ENCODE results near the gene CDC20B.

Gene CDC20B

DNA sequence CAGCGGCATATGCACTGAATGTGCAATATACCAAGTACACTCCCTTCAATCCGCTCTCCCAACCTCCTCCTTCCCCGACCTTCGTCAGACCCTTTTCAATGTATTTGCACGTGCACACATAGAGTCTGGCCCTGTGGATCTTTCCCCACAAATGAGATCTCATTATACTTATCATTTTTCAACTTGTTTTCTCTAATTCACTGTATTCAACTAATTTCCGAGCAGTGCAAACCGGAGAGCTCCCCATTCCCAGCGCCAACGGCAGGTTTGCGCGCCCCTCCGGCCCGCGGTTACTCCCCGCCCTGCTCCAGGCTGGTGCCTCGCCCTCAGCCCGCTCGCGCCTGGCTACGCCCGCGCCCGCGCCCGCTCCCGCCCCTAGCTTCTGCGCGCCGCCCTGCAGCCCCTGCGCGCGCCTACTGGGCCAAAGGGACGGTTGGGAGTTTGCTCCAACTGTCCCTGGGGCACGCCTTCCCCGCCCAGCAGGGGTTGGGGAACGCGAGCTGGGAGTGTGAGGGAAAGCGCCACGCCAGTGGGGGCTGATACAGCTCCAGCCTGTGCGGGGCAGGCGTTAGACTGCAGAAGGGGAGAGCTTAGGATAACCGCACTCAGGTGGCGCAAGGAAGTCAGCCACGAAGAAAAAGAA lies 3.3 kb upstream of the CDC20B start (continued):
- TF ChIP-seq ZNF530 (tag by site-specific recombination; IDR thresholded peaks at IDR 0.05; ENCODE audit: low read depth): no peak
- peak; percentile 85 for TF ChIP-seq ZBTB17 (tag by site-specific recombination; IDR thresholded peaks at IDR 0.05)
- TF ChIP-seq HOXC10 (CRISPR knock-in tag; IDR thresholded peaks at IDR 0.05): no peak
- TF ChIP-seq, protein P1, sequence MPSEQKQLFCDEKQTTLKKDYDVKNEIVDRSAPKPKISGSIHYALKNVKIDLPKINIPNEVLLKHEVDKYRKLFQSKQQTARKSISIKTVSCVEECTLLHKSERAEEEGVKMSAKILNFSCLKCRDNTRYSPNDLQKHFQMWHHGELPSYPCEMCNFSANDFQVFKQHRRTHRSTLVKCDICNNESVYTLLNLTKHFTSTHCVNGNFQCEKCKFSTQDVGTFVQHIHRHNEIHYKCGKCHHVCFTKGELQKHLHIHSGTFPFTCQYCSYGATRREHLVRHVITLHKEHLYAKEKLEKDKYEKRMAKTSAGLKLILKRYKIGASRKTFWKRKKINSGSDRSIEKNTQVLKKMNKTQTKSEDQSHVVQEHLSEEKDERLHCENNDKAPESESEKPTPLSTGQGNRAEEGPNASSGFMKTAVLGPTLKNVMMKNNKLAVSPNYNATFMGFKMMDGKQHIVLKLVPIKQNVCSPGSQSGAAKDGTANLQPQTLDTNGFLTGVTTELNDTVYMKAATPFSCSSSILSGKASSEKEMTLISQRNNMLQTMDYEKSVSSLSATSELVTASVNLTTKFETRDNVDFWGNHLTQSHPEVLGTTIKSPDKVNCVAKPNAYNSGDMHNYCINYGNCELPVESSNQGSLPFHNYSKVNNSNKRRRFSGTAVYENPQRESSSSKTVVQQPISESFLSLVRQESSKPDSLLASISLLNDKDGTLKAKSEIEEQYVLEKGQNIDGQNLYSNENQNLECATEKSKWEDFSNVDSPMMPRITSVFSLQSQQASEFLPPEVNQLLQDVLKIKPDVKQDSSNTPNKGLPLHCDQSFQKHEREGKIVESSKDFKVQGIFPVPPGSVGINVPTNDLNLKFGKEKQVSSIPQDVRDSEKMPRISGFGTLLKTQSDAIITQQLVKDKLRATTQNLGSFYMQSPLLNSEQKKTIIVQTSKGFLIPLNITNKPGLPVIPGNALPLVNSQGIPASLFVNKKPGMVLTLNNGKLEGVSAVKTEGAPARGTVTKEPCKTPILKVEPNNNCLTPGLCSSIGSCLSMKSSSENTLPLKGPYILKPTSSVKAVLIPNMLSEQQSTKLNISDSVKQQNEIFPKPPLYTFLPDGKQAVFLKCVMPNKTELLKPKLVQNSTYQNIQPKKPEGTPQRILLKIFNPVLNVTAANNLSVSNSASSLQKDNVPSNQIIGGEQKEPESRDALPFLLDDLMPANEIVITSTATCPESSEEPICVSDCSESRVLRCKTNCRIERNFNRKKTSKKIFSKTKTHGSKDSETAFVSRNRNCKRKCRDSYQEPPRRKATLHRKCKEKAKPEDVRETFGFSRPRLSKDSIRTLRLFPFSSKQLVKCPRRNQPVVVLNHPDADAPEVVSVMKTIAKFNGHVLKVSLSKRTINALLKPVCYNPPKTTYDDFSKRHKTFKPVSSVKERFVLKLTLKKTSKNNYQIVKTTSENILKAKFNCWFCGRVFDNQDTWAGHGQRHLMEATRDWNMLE (tag by site-specific recombination; conservative IDR thresholded peaks at IDR 0.05; ENCODE audit: low read depth): no peak
- TF ChIP-seq SP3 (tag by site-specific recombination; IDR thresholded peaks at IDR 0.05): peak; percentile 71; the same call in 1 of the 2 replicates
- TF ChIP-seq, protein P2, sequence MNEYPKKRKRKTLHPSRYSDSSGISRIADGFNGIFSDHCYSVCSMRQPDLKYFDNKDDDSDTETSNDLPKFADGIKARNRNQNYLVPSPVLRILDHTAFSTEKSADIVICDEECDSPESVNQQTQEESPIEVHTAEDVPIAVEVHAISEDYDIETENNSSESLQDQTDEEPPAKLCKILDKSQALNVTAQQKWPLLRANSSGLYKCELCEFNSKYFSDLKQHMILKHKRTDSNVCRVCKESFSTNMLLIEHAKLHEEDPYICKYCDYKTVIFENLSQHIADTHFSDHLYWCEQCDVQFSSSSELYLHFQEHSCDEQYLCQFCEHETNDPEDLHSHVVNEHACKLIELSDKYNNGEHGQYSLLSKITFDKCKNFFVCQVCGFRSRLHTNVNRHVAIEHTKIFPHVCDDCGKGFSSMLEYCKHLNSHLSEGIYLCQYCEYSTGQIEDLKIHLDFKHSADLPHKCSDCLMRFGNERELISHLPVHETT (tag by site-specific recombination; IDR thresholded peaks at IDR 0.05): no peak
- TF ChIP-seq ZSCAN23 (tag by site-specific recombination; IDR thresholded peaks at IDR 0.05): no peak
- TF ChIP-seq, protein P3, sequence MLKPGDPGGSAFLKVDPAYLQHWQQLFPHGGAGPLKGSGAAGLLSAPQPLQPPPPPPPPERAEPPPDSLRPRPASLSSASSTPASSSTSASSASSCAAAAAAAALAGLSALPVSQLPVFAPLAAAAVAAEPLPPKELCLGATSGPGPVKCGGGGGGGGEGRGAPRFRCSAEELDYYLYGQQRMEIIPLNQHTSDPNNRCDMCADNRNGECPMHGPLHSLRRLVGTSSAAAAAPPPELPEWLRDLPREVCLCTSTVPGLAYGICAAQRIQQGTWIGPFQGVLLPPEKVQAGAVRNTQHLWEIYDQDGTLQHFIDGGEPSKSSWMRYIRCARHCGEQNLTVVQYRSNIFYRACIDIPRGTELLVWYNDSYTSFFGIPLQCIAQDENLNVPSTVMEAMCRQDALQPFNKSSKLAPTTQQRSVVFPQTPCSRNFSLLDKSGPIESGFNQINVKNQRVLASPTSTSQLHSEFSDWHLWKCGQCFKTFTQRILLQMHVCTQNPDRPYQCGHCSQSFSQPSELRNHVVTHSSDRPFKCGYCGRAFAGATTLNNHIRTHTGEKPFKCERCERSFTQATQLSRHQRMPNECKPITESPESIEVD (tag by site-specific recombination; IDR thresholded peaks at IDR 0.05): no peak
- no peak for TF ChIP-seq RBAK (tag by site-specific recombination; IDR thresholded peaks at IDR 0.05)

DNA sequence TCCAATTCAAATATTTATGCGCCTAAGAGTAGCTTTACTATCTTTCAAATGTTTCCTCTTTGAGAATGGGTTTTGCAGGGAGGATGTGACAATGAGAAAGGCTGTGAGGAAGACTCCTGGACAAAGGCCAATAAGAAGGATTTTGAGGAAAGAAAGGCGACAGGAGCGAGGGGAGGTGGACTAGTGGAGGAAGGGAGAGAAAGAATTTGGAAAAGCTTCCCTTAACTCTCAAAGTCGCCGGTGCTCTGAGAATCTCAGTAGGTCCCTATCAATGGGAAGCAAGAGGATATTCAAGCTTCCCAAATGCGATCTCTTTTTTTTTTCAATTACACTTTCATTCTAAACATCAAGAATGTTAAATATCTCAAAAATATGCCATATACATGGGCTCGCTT lies 2.8 kb upstream of the CDC20B start:
- no peaks in the 10 kb centered on the region for H3K36me3 ChIP-seq (ENCODE audit: control insufficient read depth in 2 of 2, insufficient read depth in 1 of 2, low read length in 2 of 2)
- H3K4me3 ChIP-seq (ENCODE audit: low read depth, low read length): peak overlapping the region; percentile 20; the same call in 1 of the 2 replicates
- POLR2A ChIA-PET: interaction anchor here (0.5 to 1.6 kb wide), 5 partner anchors 13 to 132 kb away, joined by 3 to 7 read pairs (median 4); partner anchors contain the start of genes DHX29, GPX8 and MTREX
- H3K27ac ChIP-seq (ENCODE audit: extremely low read depth, low read depth, low read length): no peak overlapping the region; the same call in 1 of the 2 replicates
- H3K4me1 ChIP-seq (ENCODE audit: control insufficient read depth, insufficient read depth, low read length): no peaks in the 10 kb centered on the region; the same call in 1 of the 2 replicates
- TF ChIP-seq, protein P4, sequence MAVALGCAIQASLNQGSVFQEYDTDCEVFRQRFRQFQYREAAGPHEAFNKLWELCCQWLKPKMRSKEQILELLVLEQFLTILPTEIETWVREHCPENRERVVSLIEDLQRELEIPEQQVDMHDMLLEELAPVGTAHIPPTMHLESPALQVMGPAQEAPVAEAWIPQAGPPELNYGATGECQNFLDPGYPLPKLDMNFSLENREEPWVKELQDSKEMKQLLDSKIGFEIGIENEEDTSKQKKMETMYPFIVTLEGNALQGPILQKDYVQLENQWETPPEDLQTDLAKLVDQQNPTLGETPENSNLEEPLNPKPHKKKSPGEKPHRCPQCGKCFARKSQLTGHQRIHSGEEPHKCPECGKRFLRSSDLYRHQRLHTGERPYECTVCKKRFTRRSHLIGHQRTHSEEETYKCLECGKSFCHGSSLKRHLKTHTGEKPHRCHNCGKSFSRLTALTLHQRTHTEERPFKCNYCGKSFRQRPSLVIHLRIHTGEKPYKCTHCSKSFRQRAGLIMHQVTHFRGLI (tag by site-specific recombination; IDR thresholded peaks at IDR 0.05): no peak
- TF ChIP-seq, protein P5, sequence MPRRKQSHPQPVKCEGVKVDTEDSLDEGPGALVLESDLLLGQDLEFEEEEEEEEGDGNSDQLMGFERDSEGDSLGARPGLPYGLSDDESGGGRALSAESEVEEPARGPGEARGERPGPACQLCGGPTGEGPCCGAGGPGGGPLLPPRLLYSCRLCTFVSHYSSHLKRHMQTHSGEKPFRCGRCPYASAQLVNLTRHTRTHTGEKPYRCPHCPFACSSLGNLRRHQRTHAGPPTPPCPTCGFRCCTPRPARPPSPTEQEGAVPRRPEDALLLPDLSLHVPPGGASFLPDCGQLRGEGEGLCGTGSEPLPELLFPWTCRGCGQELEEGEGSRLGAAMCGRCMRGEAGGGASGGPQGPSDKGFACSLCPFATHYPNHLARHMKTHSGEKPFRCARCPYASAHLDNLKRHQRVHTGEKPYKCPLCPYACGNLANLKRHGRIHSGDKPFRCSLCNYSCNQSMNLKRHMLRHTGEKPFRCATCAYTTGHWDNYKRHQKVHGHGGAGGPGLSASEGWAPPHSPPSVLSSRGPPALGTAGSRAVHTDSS (tag by site-specific recombination; IDR thresholded peaks at IDR 0.05): peak; percentile 31; the same call in 1 of the 2 replicates
- TF ChIP-seq PRDM1 (tag by site-specific recombination; IDR thresholded peaks at IDR 0.05): 0 out of 2 replicates have a peak, but pooled peaks have one; percentile 4
- H3K9me3 ChIP-seq (ENCODE audit: control insufficient read depth, insufficient read depth, low read depth, low read length): no peaks in the 10 kb centered on the region
- CTCF ChIA-PET: interaction anchor here (0.6 to 2.8 kb wide), 9 partner anchors 12 to 663 kb away, joined by 3 to 29 read pairs (median 4); partner anchors contain the start of gene GPX8
